AG09319 (cell line): ENCODE data around the gene RBKS.

Experiments
- DNase-seq: peaks from one replicate; pipeline ENCODE4 v3.0.0-alpha.2; 2010; ENCODE audit warnings: low read depth; ENCODE audit errors: extremely low read depth
- CTCF ChIP-seq: IDR thresholded peaks from 2 replicates; pipeline ENCODE4 v1.5.1; 2011; ENCODE audit warnings: low read depth, mild to moderate bottlenecking, inconsistent platforms, low read length, moderate library complexity

Gene RBKS

GRCh38 chr2:27822049-27822448 lies 68.1 kb downstream of the RBKS start:
- no peak for TF ChIP-seq CTCF
- DNase-seq: no peak

GRCh38 chr2:27815860-27816438 lies 74.2 kb downstream of the RBKS start:
- no peak for TF ChIP-seq CTCF
- DNase-seq: no peak

- no peak for DNase-seq
- no peak for TF ChIP-seq CTCF
Observed at GRCh38 chr2:27814758-27815157, 75.4 kb downstream of the RBKS start.

GRCh38 chr2:27811768-27812167 lies 78.4 kb downstream of the RBKS start:
- no peak for DNase-seq
- TF ChIP-seq CTCF: no peak

GRCh38 chr2:27810455-27810854 lies 79.7 kb downstream of the RBKS start:
- DNase-seq: no peak
- TF ChIP-seq CTCF: no peak

- no peak for DNase-seq
- TF ChIP-seq CTCF: no peak
Observed at GRCh38 chr2:27809761-27810241, 80.4 kb downstream of the RBKS start.

GRCh38 chr2:27808984-27809383 lies 81.2 kb downstream of the RBKS start:
- DNase-seq: no peak
- no peak for TF ChIP-seq CTCF
